H1 (cell line): ENCODE data around the gene SLC2A14. TPM values are rescaled to one million over a fixed set of nuclear protein-coding genes. Genes with fewer than 3 reads are reported as not detected.
A peak's percentile ranks its signal among the peaks of the same experiment; 100 is the strongest.

Experiments
- CTCF ChIA-PET: fragments of 300-600 bp; sonication (Branson Sonifier 250); formaldehyde crosslinking; loops from one replicate; lab custom pipeline; 2021; ENCODE audit not compliant: partially characterized antibody; lab: Charles Lee
- POLR2A ChIA-PET: fragments of 300-600 bp; sonication (Branson Sonifier 250); formaldehyde crosslinking; loops from one replicate; lab custom pipeline; 2021; ENCODE audit warnings: inconsistent platforms; ENCODE audit not compliant: partially characterized antibody; lab: Charles Lee
- DNase-seq, 2 experiments: peaks; one replicate each; pipeline versions ENCODE4 v3.0.0 to v3.0.0-alpha.2; 2010 to 2022; ENCODE audit warnings: low spot score in 2 of 2, low read depth in 1 of 2, mixed read lengths in 1 of 2
- FAIRE-seq: peaks from 2 replicates; lab custom pipeline; 2011; peaks lifted over from hg19 to GRCh38; lab: Jason Lieb, UNC
- H2AFZ ChIP-seq: 2 replicates; pipeline ENCODE4 v1.8.1; 2012; ENCODE audit warnings: low read length, inconsistent platforms
- H2AK5ac ChIP-seq: 2 replicates; pipeline ENCODE4 v1.6.1; 2013; ENCODE audit warnings: low read depth, low read length
- H2BK120ac ChIP-seq: replicated peaks from 2 replicates; pipeline ENCODE3; 2013; ENCODE audit warnings: low read depth, low read length, inconsistent platforms
- H2BK12ac ChIP-seq: 2 replicates; pipeline ENCODE4 v1.6.1; 2013; ENCODE audit warnings: low read depth, low read length
- H2BK15ac ChIP-seq: 2 replicates; pipeline ENCODE4 v1.6.1; 2013; ENCODE audit warnings: low read length
- H2BK20ac ChIP-seq: 2 replicates; pipeline ENCODE4 v1.6.1; 2013; ENCODE audit warnings: low read length
- H2BK5ac ChIP-seq: 2 replicates; pipeline ENCODE4 v1.6.1; 2013; ENCODE audit warnings: low read depth, low read length
- H3K14ac ChIP-seq: 2 replicates; pipeline ENCODE4 v1.6.1; 2013; ENCODE audit warnings: inconsistent platforms; ENCODE audit not compliant: insufficient read length
- H3K18ac ChIP-seq: 2 replicates; pipeline ENCODE4 v1.6.1; 2013; ENCODE audit warnings: low read length; ENCODE audit errors: extremely low read depth
- H3K23ac ChIP-seq: 2 replicates; pipeline ENCODE4 v1.6.1; 2013; ENCODE audit warnings: inconsistent platforms; ENCODE audit not compliant: insufficient read length
- H3K23me2 ChIP-seq: 2 replicates; pipeline ENCODE4 v1.6.1; 2013; ENCODE audit warnings: low read depth, low read length
- H3K27ac ChIP-seq: 2 replicates; pipeline ENCODE4 v1.6.1; 2011; ENCODE audit warnings: low read depth, low read length, inconsistent platforms
- H3K27me3 ChIP-seq, 4 experiments: replicated peaks in 1 of 4; 1 replicate in 1 of 4; 2 replicates in 3 of 4; pipeline versions ENCODE4 v1.6.1 to v1.8.1; 2011 to 2013; ENCODE audit warnings: low read length in 3 of 4, mild to moderate bottlenecking in 3 of 4, inconsistent platforms in 2 of 4, mixed read lengths in 2 of 4, moderate library complexity in 1 of 4; ENCODE audit not compliant: control insufficient read depth in 3 of 4, insufficient read depth in 3 of 4; ENCODE audit errors: extremely low read depth in 1 of 4
- H3K36me3 ChIP-seq, 4 experiments: 2 replicates each; pipeline versions ENCODE4 v1.6.1 to v1.8.1; 2011 to 2013; ENCODE audit warnings: mild to moderate bottlenecking in 4 of 4, low read length in 3 of 4, moderate library complexity in 2 of 4, control low read depth in 1 of 4, inconsistent platforms in 1 of 4; ENCODE audit not compliant: insufficient read depth in 4 of 4, control insufficient read depth in 2 of 4
- H3K4ac ChIP-seq: replicated peaks from 2 replicates; pipeline ENCODE3; 2013; ENCODE audit warnings: low read length, low read depth, mixed read lengths, inconsistent platforms; ENCODE audit not compliant: insufficient read length
- H3K4me1 ChIP-seq, 4 experiments: replicated peaks in 1 of 4; 1 replicate in 1 of 4; 2 replicates in 3 of 4; pipeline versions ENCODE4 v1.6.1 to v1.8.1; 2011 to 2013; ENCODE audit warnings: low read length in 3 of 4, inconsistent platforms in 2 of 4, mixed read lengths in 1 of 4; ENCODE audit not compliant: insufficient read depth in 4 of 4, control insufficient read depth in 3 of 4
- H3K4me2 ChIP-seq, 2 experiments: 2 replicates each; pipeline versions ENCODE4 v1.6.1 to v1.8.1; 2011 to 2013; ENCODE audit warnings: low read depth in 2 of 2, low read length in 2 of 2, control low read depth in 1 of 2, inconsistent platforms in 1 of 2, mild to moderate bottlenecking in 1 of 2; ENCODE audit not compliant: insufficient read depth in 1 of 2
- H3K4me3 ChIP-seq, 4 experiments: fragments of 200-600, 300-600 bp in 1 of 4; sonication (generic), shearing (Covaris generic), sonication (Bioruptor Twin) in 1 of 4; 2 replicates each; pipeline versions ENCODE4 v1.5.1 to v1.8.1; 2011 to 2016; ENCODE audit warnings: low read length in 4 of 4, low read depth in 3 of 4, control low read depth in 2 of 4, inconsistent platforms in 2 of 4, mild to moderate bottlenecking in 2 of 4, mixed read lengths in 1 of 4, moderate library complexity in 1 of 4; ENCODE audit not compliant: insufficient read depth in 2 of 4; ENCODE audit errors: extremely low read depth in 1 of 4
- H3K56ac ChIP-seq: replicated peaks from 2 replicates; pipeline ENCODE3; 2013; ENCODE audit warnings: low read depth, mild to moderate bottlenecking, mixed read lengths, low read length, inconsistent platforms; ENCODE audit not compliant: insufficient read length
- H3K79me1 ChIP-seq: 2 replicates; pipeline ENCODE4 v1.6.1; 2013; ENCODE audit warnings: low read depth, low read length, control low read depth
- H3K79me2 ChIP-seq, 2 experiments: 2 replicates each; pipeline versions ENCODE4 v1.6.1 to v1.8.1; 2012 to 2013; ENCODE audit warnings: low read length in 2 of 2, mild to moderate bottlenecking in 2 of 2, inconsistent platforms in 1 of 2; ENCODE audit not compliant: insufficient read depth in 2 of 2, control insufficient read depth in 1 of 2
- H3K9ac ChIP-seq, 4 experiments: replicated peaks in 1 of 4; 1 replicate in 1 of 4; 2 replicates in 3 of 4; pipeline versions ENCODE4 v1.6.1 to v1.8.1; 2011 to 2013; ENCODE audit warnings: low read depth in 3 of 4, low read length in 3 of 4, control low read depth in 2 of 4, mild to moderate bottlenecking in 2 of 4, moderate library complexity in 2 of 4, inconsistent platforms in 1 of 4; ENCODE audit errors: extremely low read depth in 1 of 4
- H3K9me3 ChIP-seq, 2 experiments: 2 replicates each; pipeline versions ENCODE4 v1.6.1 to v1.8.1; 2012 to 2013; ENCODE audit warnings: mild to moderate bottlenecking in 2 of 2, moderate library complexity in 2 of 2, control low read depth in 1 of 2, inconsistent platforms in 1 of 2, low read depth in 1 of 2, low read length in 1 of 2, mixed read lengths in 1 of 2; ENCODE audit not compliant: insufficient read depth in 2 of 2
- H4K20me1 ChIP-seq, 2 experiments: replicated peaks in 1 of 2; 2 replicates each; pipeline versions ENCODE3 to v1.8.1; 2011 to 2013; ENCODE audit warnings: inconsistent platforms in 2 of 2, low read length in 2 of 2, mild to moderate bottlenecking in 1 of 2; ENCODE audit not compliant: insufficient read depth in 2 of 2, control insufficient read depth in 1 of 2
- H4K5ac ChIP-seq: 2 replicates; pipeline ENCODE4 v1.6.1; 2013; ENCODE audit warnings: low read length, low read depth, mixed read lengths, inconsistent platforms; ENCODE audit not compliant: insufficient read length
- H4K8ac ChIP-seq: 2 replicates; pipeline ENCODE4 v1.8.0; 2013; ENCODE audit warnings: mild to moderate bottlenecking, moderate library complexity, low read length, inconsistent platforms; ENCODE audit not compliant: insufficient read depth; ENCODE audit errors: extremely low read depth
- H4K91ac ChIP-seq: replicated peaks from 2 replicates; pipeline ENCODE3; 2013; ENCODE audit warnings: low read length, mixed read lengths, inconsistent platforms; ENCODE audit not compliant: insufficient read length
- CHD1 ChIP-seq: IDR thresholded peaks from 2 replicates; pipeline ENCODE4 v1.6.1; 2012; ENCODE audit warnings: low read depth, low read length, improper control_type of control experiment
- CHD2 ChIP-seq: IDR thresholded peaks from 2 replicates; pipeline ENCODE4 v1.6.1; 2012; ENCODE audit warnings: low read length, improper control_type of control experiment
- JUN ChIP-seq: IDR thresholded peaks from 2 replicates; pipeline ENCODE4 v1.6.1; 2011; ENCODE audit warnings: low read depth, mild to moderate bottlenecking, improper control_type of control experiment, low read length
- JUND ChIP-seq: IDR thresholded peaks from 2 replicates; pipeline ENCODE4 v1.6.1; 2011; ENCODE audit warnings: mild to moderate bottlenecking, improper control_type of control experiment, low read length
- KDM4A ChIP-seq: IDR thresholded peaks from one replicate; pipeline ENCODE4 v1.7.1; 2012; ENCODE audit warnings: low read depth, mild to moderate bottlenecking, moderate library complexity, low read length, inconsistent platforms; ENCODE audit not compliant: severe bottlenecking
- RXRA ChIP-seq: IDR thresholded peaks from 2 replicates; pipeline ENCODE4 v1.6.1; 2011; ENCODE audit warnings: low read depth, mild to moderate bottlenecking, low read length, moderate library complexity; ENCODE audit not compliant: insufficient read depth
- SAP30 ChIP-seq: fragments of 300-600 bp; sonication (generic); IDR thresholded peaks from 2 replicates; pipeline ENCODE4 v1.7.1; 2012; ENCODE audit warnings: low read length, moderate library complexity, mild to moderate bottlenecking, inconsistent platforms; ENCODE audit not compliant: insufficient read depth, insufficient replicate concordance
- SRF ChIP-seq: IDR thresholded peaks from 2 replicates; pipeline ENCODE4 v1.6.1; 2011; ENCODE audit warnings: mild to moderate bottlenecking, low read depth, low read length, moderate library complexity
- TAF1 ChIP-seq: IDR thresholded peaks from 2 replicates; pipeline ENCODE4 v1.6.1; 2011; ENCODE audit warnings: mild to moderate bottlenecking, low read depth, low read length
- ZNF274 ChIP-seq: IDR thresholded peaks from 2 replicates; pipeline ENCODE4 v1.7.0; 2012; ENCODE audit warnings: low read length, borderline replicate concordance; ENCODE audit errors: extremely low read depth
- WGBS, 2 experiments: shearing (Covaris generic) in 1 of 2; methylation state at CpG; one replicate each; pipeline versions ENCODE4 v1.1.6 to v1.1.7; 2013 to 2015; ENCODE audit warnings: low lambda C conversion rate in 2 of 2, mixed read lengths in 2 of 2, inconsistent platforms in 1 of 2, low coverage in 1 of 2, missing lambda C conversion rate in 1 of 2; ENCODE audit not compliant: insufficient replicate concordance in 2 of 2, insufficient coverage in 1 of 2, insufficient read length in 1 of 2; ENCODE audit errors: extremely low coverage in 1 of 2, missing lambda C conversion rate in 1 of 2; 5-methylcytosine and 5-hydroxymethylcytosine counted together
- polyA plus RNA-seq, 7 experiments: library from polyadenylated mRNA; depleted of rRNA in 3 of 7; stranded (reverse) in 5 of 7; unstranded in 2 of 7; fragments of >200 nt in 5 of 7; fragments of 200-250 nt in 2 of 7; gene quantifications; 1 replicate in 5 of 7; 2 replicates in 1 of 7; 4 replicates in 1 of 7; pipeline versions ENCODE4 v1.2.1 to v1.2.3, GENCODE V29; 2011 to 2013; ENCODE audit warnings: missing spikeins in 2 of 7, mixed read lengths in 2 of 7
- total RNA-seq: library from RNA; stranded (reverse); fragmentation: NEBNext Ultra II Directional; extraction: Animal tissue kit (Norgen Biotek cat#: 25700); gene quantifications from 2 replicates; pipeline ENCODE4 v1.2.1, GENCODE V29; 2021

The SLC2A14 gene
- total and polyA plus RNA-seq, 2 of the 8 experiments (the other 6 are each of a cell fraction or from before 2014, with no cell fraction given), result 11.1 to 19.3 TPM

DNA sequence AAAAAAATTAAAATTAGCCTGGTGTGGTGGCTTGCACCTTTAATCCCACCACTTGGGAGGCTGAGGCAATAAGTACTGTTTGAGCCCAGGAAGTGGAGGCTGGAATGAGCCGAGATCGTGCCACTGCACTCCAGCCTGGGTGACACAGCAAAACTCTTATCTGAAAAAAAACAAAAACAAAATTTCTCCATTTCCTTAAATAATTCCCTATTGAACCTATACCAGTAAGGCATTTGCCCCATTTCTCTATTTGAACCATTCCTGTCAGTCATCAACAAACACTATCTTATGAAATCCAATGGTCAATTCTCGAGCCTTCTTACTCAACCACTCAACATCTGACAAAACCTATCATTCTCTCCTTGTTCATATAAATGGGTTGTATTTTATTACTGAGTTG is 14.7 kb downstream of the SLC2A14 start:
- ChIA-PET CTCF (interaction anchor here (1.2 to 10.0 kb wide), 4 partner anchors 8 to 75 kb away, joined by 3 to 67 read pairs (median 4); partner anchors contain the start of gene SLC2A3), POLR2A (interaction anchor here (1.0 kb wide), 1 partner anchor 74 kb away, joined by 3 read pairs; no protein-coding TSS in a partner anchor)
- 99% methylated on average over 3 of the region's 3 CpGs; no CpG with 5 or more reads in 1 of the 2 experiments for WGBS, 2 experiments

More for the DNA sequence above, 14.7 kb downstream of the SLC2A14 start:
- Histone ChIP-seq H2BK20ac (no peak overlapping the region), H2BK15ac (peak overlapping the region; percentile 46; the same call in 1 of the 2 replicates), H3K4me3 (no peak overlapping the region), H4K20me1 (no peaks in the 10 kb centered on the region), H3K14ac (no peak overlapping the region), H3K23ac (no peak overlapping the region), H3K9ac (no peak overlapping the region), H2AFZ (no peak overlapping the region), H3K36me3 (no peaks in the 10 kb centered on the region), H3K4me1 (peaks cover 0 to 11% (median 3%) of the 10 kb centered on the region in 4 experiments; a peak in 3 of 7 replicates), H2BK5ac (no peak overlapping the region), H3K4me2 (no peak overlapping the region), H3K18ac (no peak overlapping the region), H3K79me1 (no peaks in the 10 kb centered on the region), H3K27ac (no peak overlapping the region), H3K79me2 (no peaks in the 10 kb centered on the region), H3K4ac (no peak overlapping the region), H4K91ac (peak overlapping the region; percentile 40), H3K27me3 (no peaks in the 10 kb centered on the region), H2BK120ac (no peak overlapping the region), H4K5ac (no peak overlapping the region), H4K8ac (no peak overlapping the region; the same call in 1 of the 2 replicates), H3K23me2 (no peaks in the 10 kb centered on the region), H3K9me3 (no peaks in the 10 kb centered on the region; a peak in 1 of 4 replicates), H3K56ac (no peak overlapping the region), H2AK5ac (0 out of 2 replicates have a peak overlapping the region, but pooled peaks have one; percentile 80), H2BK12ac (no peak overlapping the region)
- TF ChIP-seq CHD2, result no peak
- TF ChIP-seq RXRA, result no peak
- TF ChIP-seq SRF, result no peak
- no peak for TF ChIP-seq ZNF274
- TF ChIP-seq TAF1, result no peak
- TF ChIP-seq CHD1, result no peak
- no peak for TF ChIP-seq SAP30
- TF ChIP-seq JUN, result no peak
- no peak for TF ChIP-seq JUND
- no peak for TF ChIP-seq KDM4A
- DNase-seq, result no peak
- FAIRE-seq, result no peak
